ENCODE measurements around the gene RANBP3. TPM values are rescaled to one million over a fixed set of nuclear protein-coding genes. Genes with fewer than 3 reads are reported as not detected.

Gene RANBP3
- total RNA-seq, 1 experiment from 2014 or later = 44.1 TPM

- ChIA-PET POLR2A (ENCODE audit: unreplicated experiment) (no interaction called here), CTCF (no interaction called here)
- no peak for TF ChIP-seq CTCF (conservative IDR thresholded peaks at IDR 0.05)
- no peak for TF ChIP-seq EZH2 (IDR thresholded peaks at IDR 0.05; ENCODE audit: low read depth)
Observed at GRCh38 chr19:5881543-5882299, 96.2 kb downstream of the RANBP3 start.

DNA sequence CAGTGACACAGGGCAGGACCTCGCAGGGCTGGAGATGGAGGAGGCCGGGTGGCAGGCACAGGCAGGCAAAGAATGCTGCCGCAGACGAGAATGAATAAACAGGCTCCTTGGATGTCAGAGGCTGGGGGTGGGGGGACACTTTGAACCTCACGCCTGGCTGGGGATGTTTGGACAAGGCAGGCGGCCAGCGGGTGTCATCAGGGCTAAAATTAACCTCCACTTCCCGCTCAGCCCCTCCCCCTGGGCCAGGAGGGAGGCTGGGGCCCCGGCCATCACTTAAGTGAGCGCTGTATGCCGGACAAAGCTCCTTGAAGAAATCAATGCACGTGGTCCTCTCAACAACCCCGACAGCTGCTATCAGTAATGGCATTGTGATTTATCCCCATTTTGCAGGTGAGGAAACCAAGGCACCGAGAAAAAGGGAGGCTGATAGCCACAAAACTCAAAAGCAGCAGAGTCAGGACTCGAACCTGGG is 97.3 kb downstream of the RANBP3 start:
- no peak overlapping the region for H3K27ac ChIP-seq
- H3K9me2 ChIP-seq (ENCODE audit: insufficient read depth) = no peaks in the 10 kb centered on the region
- TF ChIP-seq EZH2 (IDR thresholded peaks at IDR 0.05; ENCODE audit: low read depth) (no peak), CTCF (conservative IDR thresholded peaks at IDR 0.05) (no peak)
- H3F3A ChIP-seq (ENCODE audit: insufficient read depth, low read depth) = no peaks in the 10 kb centered on the region; the same call in 1 of the 2 replicates
- H3K27me3 ChIP-seq (ENCODE audit: insufficient read depth, low read depth) = no peaks in the 10 kb centered on the region
- H3K4me3 ChIP-seq = no peak overlapping the region
- no peaks in the 10 kb centered on the region for H3K36me3 ChIP-seq (ENCODE audit: low read depth)
- H3K79me2 ChIP-seq (ENCODE audit: low read depth) = no peaks in the 10 kb centered on the region
- BruUV-seq (replicated peaks) = no TSS peak
- ChIA-PET POLR2A (ENCODE audit: unreplicated experiment) (no interaction called here), CTCF (no interaction called here)
- no peaks in the 10 kb centered on the region for H3K9me3 ChIP-seq (ENCODE audit: insufficient read depth, low read depth)
- DNase-seq = no peak
- intact Hi-C loops (cut with micrococcal nuclease; ENCODE audit: unreplicated experiment) = no loop called here
- no peaks in the 10 kb centered on the region for H3K4me1 ChIP-seq (replicated peaks; ENCODE audit: insufficient read depth)
- no peaks in the 10 kb centered on the region for H4K20me1 ChIP-seq (ENCODE audit: insufficient read depth)
- no peak overlapping the region for H3K4me2 ChIP-seq
- no peak overlapping the region for H2AFZ ChIP-seq

More at GRCh38 chr19:5881543-5882299, 96.2 kb downstream of the RANBP3 start:
- Histone ChIP-seq H4K20me1 (ENCODE audit: insufficient read depth) (no peaks in the 10 kb centered on the region), H3K4me3 (no peak overlapping the region), H3K9me3 (ENCODE audit: insufficient read depth, low read depth) (no peaks in the 10 kb centered on the region), H3K9me2 (ENCODE audit: insufficient read depth) (no peaks in the 10 kb centered on the region), H3K4me1 (replicated peaks; ENCODE audit: insufficient read depth) (no peaks in the 10 kb centered on the region), H3K27me3 (ENCODE audit: insufficient read depth, low read depth) (no peaks in the 10 kb centered on the region), H3K4me2 (no peak overlapping the region), H3K79me2 (ENCODE audit: low read depth) (no peaks in the 10 kb centered on the region), H2AFZ (no peak overlapping the region), H3F3A (ENCODE audit: insufficient read depth, low read depth) (no peaks in the 10 kb centered on the region), H3K27ac (no peak overlapping the region), H3K36me3 (ENCODE audit: low read depth) (no peaks in the 10 kb centered on the region)
- DNase-seq = no peak
- BruUV-seq (replicated peaks) = no TSS peak
- intact Hi-C loops (cut with micrococcal nuclease; ENCODE audit: unreplicated experiment) = no loop called here

DNA sequence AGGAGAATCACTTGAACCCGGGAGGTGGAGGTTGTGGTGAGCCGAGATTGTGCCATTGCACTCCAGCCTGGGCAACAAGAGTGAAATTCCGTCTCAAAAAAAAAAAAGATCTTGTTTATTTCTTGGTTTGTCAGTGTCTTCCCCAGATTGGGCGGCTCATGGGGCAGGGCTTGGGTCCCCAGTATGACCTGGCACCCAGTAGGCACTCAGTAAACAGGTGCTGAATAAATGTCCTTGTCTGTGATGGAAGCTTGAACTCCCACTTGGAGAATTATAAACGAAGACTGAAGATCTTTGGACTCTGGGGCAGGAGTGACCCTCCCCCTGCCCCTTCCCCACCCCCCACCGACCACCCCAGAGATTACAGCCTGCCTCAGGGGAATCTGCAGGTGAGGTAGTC is 97.7 kb downstream of the RANBP3 start:
- Histone ChIP-seq H3K4me3 (no peak overlapping the region), H3K27ac (no peak overlapping the region), H3F3A (ENCODE audit: insufficient read depth, low read depth) (no peaks in the 10 kb centered on the region; the same call in 1 of the 2 replicates), H2AFZ (no peak overlapping the region), H3K4me1 (replicated peaks; ENCODE audit: insufficient read depth) (no peaks in the 10 kb centered on the region), H3K27me3 (ENCODE audit: insufficient read depth, low read depth) (no peaks in the 10 kb centered on the region), H3K36me3 (ENCODE audit: low read depth) (no peaks in the 10 kb centered on the region), H3K9me3 (ENCODE audit: insufficient read depth, low read depth) (no peaks in the 10 kb centered on the region), H4K20me1 (ENCODE audit: insufficient read depth) (no peaks in the 10 kb centered on the region), H3K79me2 (ENCODE audit: low read depth) (no peaks in the 10 kb centered on the region), H3K4me2 (no peak overlapping the region), H3K9me2 (ENCODE audit: insufficient read depth) (no peaks in the 10 kb centered on the region)
- ChIA-PET POLR2A (ENCODE audit: unreplicated experiment) (no interaction called here), CTCF (no interaction called here)
- no TSS peak for BruUV-seq (replicated peaks)
- DNase-seq = no peak
- intact Hi-C loops (cut with micrococcal nuclease; ENCODE audit: unreplicated experiment) = no loop called here
- no peak for TF ChIP-seq CTCF (conservative IDR thresholded peaks at IDR 0.05)
- no peak for TF ChIP-seq EZH2 (IDR thresholded peaks at IDR 0.05; ENCODE audit: low read depth)

Measured in PC-9 (cell line).